PC-9 (cell line): ENCODE measurements around the gene CEP41.

Experiments
- CTCF ChIP-seq: fragments of 200-600 bp; sonication (generic); conservative IDR thresholded peaks from 2 replicates; pipeline ENCODE4 v1.6.1; 2017; ENCODE audit warnings: mixed run types, antibody characterized with exemption, mild to moderate bottlenecking, moderate library complexity
- EZH2 ChIP-seq: fragments of 200-600 bp; sonication (generic); IDR thresholded peaks from 2 replicates; pipeline ENCODE4 v1.8.0; 2017; ENCODE audit warnings: antibody characterized with exemption, low read depth

GRCh38 chr7:130390486-130390885, 50.3 kb downstream of the CEP41 start:
- TF ChIP-seq CTCF (no peak), EZH2 (no peak)
